ENCODE measurements around the gene ANP32A.

ANP32A gene

GRCh38 chr15:68830141-68830785, 9.6 kb upstream of the ANP32A start:
- TF ChIP-seq CTCF (IDR thresholded peaks at IDR 0.05; ENCODE audit: insufficient read depth, missing control alignments), result no peak
- DNase-seq (ENCODE audit: insufficient read length, low spot score) (no peak), FAIRE-seq (no peak)

- no peak for FAIRE-seq
Measured at GRCh38 chr15:68829068-68829467, 8.4 kb upstream of the ANP32A start.

GRCh38 chr15:68823561-68823960, 2.9 kb upstream of the ANP32A start:
- DNase-seq (ENCODE audit: insufficient read length, low spot score) (no peak), FAIRE-seq (peak; percentile 6)
- TF ChIP-seq CTCF (IDR thresholded peaks at IDR 0.05; ENCODE audit: insufficient read depth, missing control alignments), result no peak

More at GRCh38 chr15:68829068-68829467, 8.4 kb upstream of the ANP32A start:
- DNase-seq (ENCODE audit: insufficient read length, low spot score), result no peak
- peak; percentile 46 for TF ChIP-seq CTCF (IDR thresholded peaks at IDR 0.05; ENCODE audit: insufficient read depth, missing control alignments)

- no peak for TF ChIP-seq CTCF (IDR thresholded peaks at IDR 0.05; ENCODE audit: insufficient read depth, missing control alignments)
- FAIRE-seq, result peak; percentile 38
Measured at GRCh38 chr15:68822818-68823217, 2.1 kb upstream of the ANP32A start.

GRCh38 chr15:68821841-68822381, 1.2 kb upstream of the ANP32A start:
- DNase-seq (ENCODE audit: insufficient read length, low spot score), result no peak

More at GRCh38 chr15:68822818-68823217, 2.1 kb upstream of the ANP32A start:
- DNase-seq (ENCODE audit: insufficient read length, low spot score), result no peak

GRCh38 chr15:68821190-68821840, 620 bp upstream of the ANP32A start:
- TF ChIP-seq CTCF (IDR thresholded peaks at IDR 0.05; ENCODE audit: insufficient read depth, missing control alignments), result no peak
- FAIRE-seq (no peak), DNase-seq (ENCODE audit: insufficient read length, low spot score) (no peak)

More at GRCh38 chr15:68821841-68822381, 1.2 kb upstream of the ANP32A start:
- TF ChIP-seq CTCF (IDR thresholded peaks at IDR 0.05; ENCODE audit: insufficient read depth, missing control alignments), result no peak
- no peak for FAIRE-seq

Measured in D721Med (cell line).